ENCODE measurements around the gene SAMSN1.
A peak's percentile ranks its signal among the peaks of the same experiment; 100 is the strongest.

The SAMSN1 gene

DNA sequence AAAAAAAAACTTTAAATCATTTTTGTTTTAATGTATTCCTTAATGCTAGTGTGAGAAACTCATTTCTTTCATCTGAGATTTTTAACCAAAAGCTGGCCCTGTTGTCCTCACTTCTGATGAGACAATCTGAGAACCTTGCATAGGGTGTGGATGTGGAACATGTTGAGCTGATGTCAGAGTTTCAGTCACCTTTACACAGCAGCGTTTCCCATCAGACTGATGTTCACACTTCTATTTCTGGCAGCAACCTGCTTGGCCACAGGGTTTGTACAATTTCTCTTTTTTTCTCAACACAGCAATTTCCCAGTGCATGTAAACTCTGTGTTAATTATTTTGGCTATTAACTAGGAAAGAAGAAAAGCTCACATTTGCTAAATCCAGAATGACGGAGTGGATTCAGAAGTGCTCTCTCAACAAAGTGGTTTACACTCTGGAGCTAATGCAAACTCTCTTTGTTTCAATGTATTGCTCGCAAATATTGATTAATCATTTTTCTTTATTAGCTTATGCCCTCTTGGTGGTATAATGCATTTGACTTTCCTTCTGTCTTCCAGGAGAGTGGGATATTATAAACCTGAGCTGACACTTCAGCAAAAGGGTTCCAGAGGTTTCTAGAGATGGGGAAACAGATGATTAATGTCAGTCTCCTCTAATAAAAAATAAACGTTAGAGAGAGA, 92.6 kb downstream of the SAMSN1 start:
- TF ChIP-seq, protein P1, sequence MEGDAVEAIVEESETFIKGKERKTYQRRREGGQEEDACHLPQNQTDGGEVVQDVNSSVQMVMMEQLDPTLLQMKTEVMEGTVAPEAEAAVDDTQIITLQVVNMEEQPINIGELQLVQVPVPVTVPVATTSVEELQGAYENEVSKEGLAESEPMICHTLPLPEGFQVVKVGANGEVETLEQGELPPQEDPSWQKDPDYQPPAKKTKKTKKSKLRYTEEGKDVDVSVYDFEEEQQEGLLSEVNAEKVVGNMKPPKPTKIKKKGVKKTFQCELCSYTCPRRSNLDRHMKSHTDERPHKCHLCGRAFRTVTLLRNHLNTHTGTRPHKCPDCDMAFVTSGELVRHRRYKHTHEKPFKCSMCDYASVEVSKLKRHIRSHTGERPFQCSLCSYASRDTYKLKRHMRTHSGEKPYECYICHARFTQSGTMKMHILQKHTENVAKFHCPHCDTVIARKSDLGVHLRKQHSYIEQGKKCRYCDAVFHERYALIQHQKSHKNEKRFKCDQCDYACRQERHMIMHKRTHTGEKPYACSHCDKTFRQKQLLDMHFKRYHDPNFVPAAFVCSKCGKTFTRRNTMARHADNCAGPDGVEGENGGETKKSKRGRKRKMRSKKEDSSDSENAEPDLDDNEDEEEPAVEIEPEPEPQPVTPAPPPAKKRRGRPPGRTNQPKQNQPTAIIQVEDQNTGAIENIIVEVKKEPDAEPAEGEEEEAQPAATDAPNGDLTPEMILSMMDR (conservative IDR thresholded peaks at IDR 0.05; ENCODE audit: low read depth, low read length), result no peak
- H3K4me1 ChIP-seq (ENCODE audit: low read depth, poor library complexity, severe bottlenecking), result peaks cover 42% of the 10 kb centered on the region
- no peaks in the 10 kb centered on the region for H3K79me2 ChIP-seq (ENCODE audit: insufficient read depth, low read depth)
- peak overlapping the region; percentile 41; the same call in 1 of the 2 replicates for H2AFZ ChIP-seq (ENCODE audit: low read depth)
- peak overlapping the region; percentile 48 for H3K27ac ChIP-seq
- no peaks in the 10 kb centered on the region for H3K36me3 ChIP-seq (ENCODE audit: insufficient read depth)
- no peaks in the 10 kb centered on the region for H3K27me3 ChIP-seq (ENCODE audit: insufficient read depth, low read depth)
- H3K4me2 ChIP-seq, result peak overlapping the region; percentile 58
- no peaks in the 10 kb centered on the region for H4K20me1 ChIP-seq (ENCODE audit: insufficient read depth)
- H3K4me3 ChIP-seq (IDR thresholded peaks at IDR 0.05; ENCODE audit: insufficient read depth, low read depth, low read length), result no peak overlapping the region
- no peak overlapping the region for H3K9ac ChIP-seq

GRCh38 chr21:14452727-14453241, 93.3 kb downstream of the SAMSN1 start:
- H3K4me1 ChIP-seq (ENCODE audit: low read depth, poor library complexity, severe bottlenecking), result peaks cover 42% of the 10 kb centered on the region
- no peak overlapping the region for H3K4me3 ChIP-seq (IDR thresholded peaks at IDR 0.05; ENCODE audit: insufficient read depth, low read depth, low read length)
- TF ChIP-seq, protein P1 (conservative IDR thresholded peaks at IDR 0.05; ENCODE audit: low read depth, low read length), result no peak
- peak overlapping the region; percentile 34; the same call in 1 of the 2 replicates for H2AFZ ChIP-seq (ENCODE audit: low read depth)
- no peaks in the 10 kb centered on the region for H3K79me2 ChIP-seq (ENCODE audit: insufficient read depth, low read depth)
- no peaks in the 10 kb centered on the region for H4K20me1 ChIP-seq (ENCODE audit: insufficient read depth)
- no peak overlapping the region for H3K9ac ChIP-seq
- H3K36me3 ChIP-seq (ENCODE audit: insufficient read depth), result no peaks in the 10 kb centered on the region
- H3K4me2 ChIP-seq, result peak overlapping the region; percentile 58
- no peaks in the 10 kb centered on the region for H3K27me3 ChIP-seq (ENCODE audit: insufficient read depth, low read depth)
- H3K27ac ChIP-seq, result peak overlapping the region; percentile 48

- Histone ChIP-seq H3K79me2 (ENCODE audit: insufficient read depth, low read depth) (no peaks in the 10 kb centered on the region), H4K20me1 (ENCODE audit: insufficient read depth) (no peaks in the 10 kb centered on the region), H3K4me3 (IDR thresholded peaks at IDR 0.05; ENCODE audit: insufficient read depth, low read depth, low read length) (no peak overlapping the region), H3K36me3 (ENCODE audit: insufficient read depth) (no peaks in the 10 kb centered on the region), H3K27ac (peak overlapping the region; percentile 48; the same call in 1 of the 2 replicates), H3K4me1 (ENCODE audit: low read depth, poor library complexity, severe bottlenecking) (peaks cover 42% of the 10 kb centered on the region), H2AFZ (ENCODE audit: low read depth) (no peak overlapping the region), H3K4me2 (peak overlapping the region; percentile 58; the same call in 1 of the 2 replicates), H3K27me3 (ENCODE audit: insufficient read depth, low read depth) (no peaks in the 10 kb centered on the region), H3K9ac (no peak overlapping the region)
- TF ChIP-seq, protein P1 (conservative IDR thresholded peaks at IDR 0.05; ENCODE audit: low read depth, low read length), result no peak
Observed at GRCh38 chr21:14452031-14452726, 93.9 kb downstream of the SAMSN1 start.

GRCh38 chr21:14451546-14451945, 94.6 kb downstream of the SAMSN1 start:
- H2AFZ ChIP-seq (ENCODE audit: low read depth), result no peak overlapping the region
- H4K20me1 ChIP-seq (ENCODE audit: insufficient read depth), result no peaks in the 10 kb centered on the region
- no peak overlapping the region for H3K4me3 ChIP-seq (IDR thresholded peaks at IDR 0.05; ENCODE audit: insufficient read depth, low read depth, low read length)
- no peaks in the 10 kb centered on the region for H3K79me2 ChIP-seq (ENCODE audit: insufficient read depth, low read depth)
- H3K9ac ChIP-seq, result no peak overlapping the region
- no peak overlapping the region for H3K27ac ChIP-seq
- no peaks in the 10 kb centered on the region for H3K27me3 ChIP-seq (ENCODE audit: insufficient read depth, low read depth)
- H3K4me1 ChIP-seq (ENCODE audit: low read depth, poor library complexity, severe bottlenecking), result peaks cover 42% of the 10 kb centered on the region
- no peaks in the 10 kb centered on the region for H3K36me3 ChIP-seq (ENCODE audit: insufficient read depth)
- TF ChIP-seq, protein P1 (conservative IDR thresholded peaks at IDR 0.05; ENCODE audit: low read depth, low read length), result no peak
- no peak overlapping the region for H3K4me2 ChIP-seq

Measured in KMS-11 (cell line).